OCI-LY1 (cell line): ENCODE measurements around the gene TRAPPC3L.
A peak's percentile ranks its signal among the peaks of the same experiment; 100 is the strongest.

ENCODE experiments used
- H2AFZ ChIP-seq: fragments of 200-600 bp; sonication (generic), shearing (Covaris generic); 2 replicates; pipeline ENCODE4 v1.6.0; 2014; ENCODE audit warnings: antibody characterized with exemption, mild to moderate bottlenecking, low read length
- H3F3A ChIP-seq: fragments of 200-600 bp; sonication (generic), shearing (Covaris generic); 2 replicates; pipeline ENCODE4 v1.6.0; 2014; ENCODE audit warnings: mild to moderate bottlenecking, antibody characterized with exemption, low read length, moderate library complexity; ENCODE audit not compliant: insufficient read depth
- H3K27ac ChIP-seq: fragments of 200-600 bp; sonication (generic); 2 replicates; pipeline ENCODE4 v1.5.1; 2014; ENCODE audit warnings: low read length, mixed run types, mild to moderate bottlenecking, low read depth; ENCODE audit not compliant: poor library complexity, severe bottlenecking
- H3K27me3 ChIP-seq: fragments of 200-600 bp; sonication (generic); 2 replicates; pipeline ENCODE4 v1.6.0; 2014; ENCODE audit warnings: antibody characterized with exemption, mild to moderate bottlenecking, low read length, moderate library complexity; ENCODE audit not compliant: insufficient read depth
- H3K36me3 ChIP-seq: fragments of 200-600 bp; sonication (generic); 2 replicates; pipeline ENCODE4 v1.6.1; 2014; ENCODE audit warnings: mild to moderate bottlenecking, antibody characterized with exemption, low read length, moderate library complexity, mixed read lengths; ENCODE audit not compliant: insufficient read depth
- H3K4me1 ChIP-seq: fragments of 200-600 bp; sonication (generic); 2 replicates; pipeline ENCODE4 v1.5.1; 2014; ENCODE audit warnings: mild to moderate bottlenecking, low read length, moderate library complexity; ENCODE audit not compliant: insufficient read depth, severe bottlenecking
- H3K4me2 ChIP-seq: fragments of 200-600 bp; sonication (generic), shearing (Covaris generic); 2 replicates; pipeline ENCODE4 v1.6.1; 2014; ENCODE audit warnings: low read length
- H3K4me3 ChIP-seq: fragments of 200-600 bp; sonication (generic); 2 replicates; pipeline ENCODE4 v1.5.1; 2014; ENCODE audit warnings: low read length, low read depth, mild to moderate bottlenecking, mixed read lengths; ENCODE audit not compliant: poor library complexity, severe bottlenecking
- H3K79me2 ChIP-seq: fragments of 200-600 bp; shearing (Covaris generic); 2 replicates; pipeline ENCODE4 v1.6.1; 2016; ENCODE audit warnings: mixed run types, low read length, mixed read lengths; ENCODE audit not compliant: insufficient read depth
- H3K9ac ChIP-seq: fragments of 200-600 bp; sonication (generic), shearing (Covaris generic); 2 replicates; pipeline ENCODE4 v1.6.1; 2014; ENCODE audit warnings: mild to moderate bottlenecking, low read length, mixed read lengths
- H3K9me2 ChIP-seq: fragments of 200-600 bp; sonication (generic), shearing (Covaris generic); 2 replicates; pipeline ENCODE4 v1.6.1; 2014; ENCODE audit warnings: low read depth, mild to moderate bottlenecking, low read length, mixed read lengths
- H3K9me3 ChIP-seq: fragments of 200-600 bp; shearing (Covaris generic); 2 replicates; pipeline ENCODE4 v1.6.1; 2014; ENCODE audit warnings: low read length, mixed read lengths
- H4K20me1 ChIP-seq: fragments of 200-600 bp; sonication (generic), shearing (Covaris generic); 2 replicates; pipeline ENCODE4 v1.6.0; 2016; ENCODE audit warnings: mild to moderate bottlenecking, low read length; ENCODE audit not compliant: insufficient read depth
- CTCF ChIP-seq: fragments of 200-600 bp; sonication (generic), shearing (Covaris generic); IDR thresholded peaks from 2 replicates; pipeline ENCODE4 v1.5.1; 2017; ENCODE audit warnings: mild to moderate bottlenecking, antibody characterized with exemption, low read length, moderate library complexity, mixed read lengths
- EZH2 ChIP-seq: fragments of 200-600 bp; sonication (generic), shearing (Covaris generic); IDR thresholded peaks from 2 replicates; pipeline ENCODE4 v1.8.0; 2017; ENCODE audit warnings: borderline replicate concordance, mixed run types, mild to moderate bottlenecking, antibody characterized with exemption, low read length, moderate library complexity, mixed read lengths

Gene TRAPPC3L

GRCh38 chr6:116535109-116535508 lies 10.4 kb downstream of the TRAPPC3L start:
- no peak overlapping the region for H3K27ac ChIP-seq
- H3K9me2 ChIP-seq = no peaks in the 10 kb centered on the region
- no peaks in the 10 kb centered on the region for H3F3A ChIP-seq
- H3K4me1 ChIP-seq = no peaks in the 10 kb centered on the region
- no peaks in the 10 kb centered on the region for H4K20me1 ChIP-seq
- no peak overlapping the region for H3K4me2 ChIP-seq
- TF ChIP-seq CTCF (no peak), EZH2 (no peak)
- H3K27me3 ChIP-seq = no peaks in the 10 kb centered on the region
- H2AFZ ChIP-seq = no peak overlapping the region
- no peak overlapping the region for H3K4me3 ChIP-seq
- H3K9ac ChIP-seq = no peak overlapping the region
- H3K36me3 ChIP-seq = no peaks in the 10 kb centered on the region
- no peaks in the 10 kb centered on the region for H3K79me2 ChIP-seq
- H3K9me3 ChIP-seq = no peaks in the 10 kb centered on the region

DNA sequence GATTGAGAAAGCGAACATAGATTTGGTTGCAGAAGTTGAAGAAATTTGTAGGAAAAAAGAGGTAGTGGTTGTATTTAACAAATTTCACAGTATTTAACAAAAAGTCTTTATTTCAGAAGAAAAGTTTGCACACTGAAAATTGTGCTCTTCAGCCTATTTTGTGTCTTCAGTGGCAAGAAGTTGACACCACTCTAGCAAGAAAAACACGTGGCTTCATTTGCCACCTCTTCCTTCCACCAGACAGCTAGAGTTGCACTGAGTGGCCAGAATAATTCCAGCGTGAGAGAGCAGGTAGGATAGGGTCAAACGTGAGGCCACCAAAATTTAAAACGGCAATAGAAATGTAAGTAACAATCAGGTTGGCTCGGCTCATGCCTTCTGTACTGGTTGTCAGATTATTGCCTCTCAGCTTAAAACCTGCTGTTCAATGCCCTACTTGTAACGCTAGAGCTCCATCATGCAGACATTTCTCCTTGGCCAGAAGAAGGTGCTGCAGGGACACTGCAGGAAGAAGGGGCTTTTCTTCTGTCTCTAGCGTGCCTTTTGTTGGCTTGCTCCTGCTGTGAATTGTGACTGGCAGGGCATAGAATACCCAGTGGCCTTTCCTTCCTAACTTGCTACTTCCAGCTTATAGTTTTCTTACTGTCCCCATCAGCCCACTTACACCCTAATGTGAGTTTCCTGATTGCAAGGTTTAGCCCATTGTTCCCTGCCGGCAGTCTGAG lies 12.1 kb downstream of the TRAPPC3L start:
- Histone ChIP-seq H3K27me3 (no peaks in the 10 kb centered on the region), H3F3A (no peaks in the 10 kb centered on the region), H3K27ac (no peak overlapping the region), H4K20me1 (no peaks in the 10 kb centered on the region), H3K9me2 (no peaks in the 10 kb centered on the region), H3K79me2 (no peaks in the 10 kb centered on the region), H3K4me3 (no peak overlapping the region), H3K4me2 (no peak overlapping the region), H3K9ac (no peak overlapping the region), H2AFZ (no peak overlapping the region), H3K9me3 (no peaks in the 10 kb centered on the region), H3K4me1 (no peaks in the 10 kb centered on the region), H3K36me3 (no peaks in the 10 kb centered on the region)
- TF ChIP-seq EZH2 (no peak), CTCF (no peak)

DNA sequence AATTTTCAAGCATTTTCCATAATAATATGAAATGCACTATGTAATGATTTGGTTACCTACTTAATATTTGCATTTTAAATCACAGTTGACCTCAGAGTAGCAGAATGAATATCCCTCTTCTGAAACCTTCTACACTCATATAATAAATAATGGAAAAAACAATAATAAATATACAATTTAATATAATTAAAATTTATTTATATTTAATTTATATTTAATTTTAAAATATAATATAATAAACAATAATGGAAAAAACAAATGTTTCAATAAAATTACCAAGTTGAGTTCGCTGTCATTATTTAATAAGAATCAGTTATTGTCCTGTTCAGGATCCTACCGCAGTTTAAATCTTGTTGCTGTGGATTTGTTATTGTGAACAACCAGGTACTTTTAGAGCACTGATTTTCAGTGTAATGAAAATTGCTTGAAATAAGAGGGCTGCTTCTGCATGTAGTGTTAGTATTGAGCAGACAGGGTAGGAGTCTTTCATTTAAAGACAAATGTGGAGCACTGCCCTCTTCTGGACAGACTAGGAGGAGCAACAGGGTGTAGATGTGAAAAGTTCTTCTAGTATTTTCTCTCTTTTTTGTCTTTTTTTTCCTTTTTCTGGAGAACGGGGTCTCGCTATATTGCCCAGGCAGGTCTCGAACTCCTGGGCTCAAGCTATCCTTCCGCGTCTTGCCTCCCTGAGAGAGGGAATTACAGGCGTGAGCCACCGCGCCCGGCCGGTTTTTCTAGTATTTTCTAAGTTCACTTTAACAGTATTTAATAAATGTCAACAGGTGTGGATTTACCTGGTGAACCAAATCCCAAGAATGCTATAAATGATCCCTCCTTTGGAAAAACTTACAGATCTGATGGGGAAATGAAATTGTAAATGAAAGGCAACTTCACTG lies 13.6 kb downstream of the TRAPPC3L start:
- Histone ChIP-seq H3K4me1 (no peaks in the 10 kb centered on the region), H3K4me3 (no peak overlapping the region), H3F3A (no peaks in the 10 kb centered on the region), H3K9ac (no peak overlapping the region), H3K9me2 (no peaks in the 10 kb centered on the region), H3K36me3 (no peaks in the 10 kb centered on the region), H3K79me2 (no peaks in the 10 kb centered on the region), H2AFZ (no peak overlapping the region), H4K20me1 (no peaks in the 10 kb centered on the region), H3K4me2 (no peak overlapping the region), H3K27ac (no peak overlapping the region), H3K9me3 (no peaks in the 10 kb centered on the region), H3K27me3 (no peaks in the 10 kb centered on the region)
- TF ChIP-seq CTCF = peak; percentile 75
- no peak for TF ChIP-seq EZH2
